NB4 (cell line): ENCODE data around the gene TACR1.

Experiments used
- CTCF ChIP-seq: IDR thresholded peaks from one replicate; pipeline ENCODE4 v1.5.1; 2012; ENCODE audit warnings: low read depth, low read length
- MAX ChIP-seq: IDR thresholded peaks from 2 replicates; pipeline ENCODE4 v1.6.1; 2011; ENCODE audit warnings: low read depth, low read length
- MYC ChIP-seq: IDR thresholded peaks from 2 replicates; pipeline ENCODE4 v1.6.1; 2011; ENCODE audit warnings: low read depth, low read length
- POLR2A ChIP-seq: IDR thresholded peaks from 2 replicates; pipeline ENCODE4 v1.6.1; 2011; ENCODE audit warnings: mild to moderate bottlenecking; ENCODE audit not compliant: insufficient read length; ENCODE audit errors: extremely low read depth

GRCh38 chr2:75210409-75210808 is 11.1 kb upstream of the TACR1 start:
- TF ChIP-seq CTCF (no peak), MAX (no peak), POLR2A (no peak), MYC (no peak)
